GM12892 (cell line): ENCODE results near the gene RALGDS.

ENCODE experiments used
- DNase-seq: peaks from one replicate; pipeline ENCODE4 v3.0.0; 2011; ENCODE audit not compliant: insufficient read length
- FAIRE-seq: peaks from 2 replicates; lab custom pipeline; 2011; peaks lifted over from hg19 to GRCh38; lab: Jason Lieb, UNC
- POLR2A ChIP-seq: IDR thresholded peaks from 2 replicates; pipeline ENCODE4 v1.6.1; 2011; ENCODE audit warnings: low read depth, low read length, control low read depth
- POLR2AphosphoS5 ChIP-seq: IDR thresholded peaks from 2 replicates; pipeline ENCODE4 v1.6.1; 2011; ENCODE audit warnings: low read depth, low read length, control low read depth
- TAF1 ChIP-seq: IDR thresholded peaks from 2 replicates; pipeline ENCODE4 v1.6.1; 2011; ENCODE audit warnings: low read depth, mild to moderate bottlenecking, control low read depth, low read length, borderline replicate concordance

The RALGDS gene

GRCh38 chr9:133058550-133059320 lies 62.3 kb downstream of the RALGDS start:
- no peak for DNase-seq
- no peak for TF ChIP-seq TAF1
- peak; percentile 20; the same call in 1 of the 2 replicates for TF ChIP-seq POLR2AphosphoS5
- FAIRE-seq = no peak

- FAIRE-seq (no peak), DNase-seq (no peak)
- TF ChIP-seq TAF1 = no peak
- TF ChIP-seq POLR2AphosphoS5 = 0 out of 2 replicates have a peak, but pooled peaks have one; percentile 16
- TF ChIP-seq POLR2A = no peak
Measured at GRCh38 chr9:133058071-133058470, 63.0 kb downstream of the RALGDS start.

- FAIRE-seq = no peak
- DNase-seq = no peak
- TF ChIP-seq TAF1 (no peak), POLR2A (no peak), POLR2AphosphoS5 (no peak)
Measured at GRCh38 chr9:133057553-133057952, 63.5 kb downstream of the RALGDS start.

- DNase-seq (no peak), FAIRE-seq (no peak)
- TF ChIP-seq POLR2A (no peak), TAF1 (no peak), POLR2AphosphoS5 (no peak)
Measured at GRCh38 chr9:133057006-133057405, 64.0 kb downstream of the RALGDS start.

- FAIRE-seq (no peak), DNase-seq (no peak)
- no peak for TF ChIP-seq POLR2AphosphoS5
- TF ChIP-seq TAF1 = no peak
- TF ChIP-seq POLR2A = no peak
Measured at GRCh38 chr9:133056533-133056932, 64.5 kb downstream of the RALGDS start.

- FAIRE-seq (no peak), DNase-seq (no peak)
- TF ChIP-seq POLR2AphosphoS5 (no peak), POLR2A (no peak), TAF1 (no peak)
Measured at GRCh38 chr9:133055788-133056420, 65.1 kb downstream of the RALGDS start.

- TF ChIP-seq POLR2A = no peak
- no peak for TF ChIP-seq TAF1
- no peak for TF ChIP-seq POLR2AphosphoS5
- DNase-seq (no peak), FAIRE-seq (no peak)
Measured at GRCh38 chr9:133054966-133055365, 66.1 kb downstream of the RALGDS start.

- no peak for TF ChIP-seq TAF1
- TF ChIP-seq POLR2A = no peak
- TF ChIP-seq POLR2AphosphoS5 = no peak
- no peak for DNase-seq
- no peak for FAIRE-seq
Measured at GRCh38 chr9:133054194-133054890, 66.7 kb downstream of the RALGDS start.

- DNase-seq (no peak), FAIRE-seq (no peak)
- TF ChIP-seq POLR2A (no peak), POLR2AphosphoS5 (no peak), TAF1 (no peak)
Measured at GRCh38 chr9:133051966-133052539, 69.0 kb downstream of the RALGDS start.

- TF ChIP-seq POLR2AphosphoS5 = no peak
- TF ChIP-seq POLR2A = no peak
- TF ChIP-seq TAF1 = no peak
- DNase-seq (no peak), FAIRE-seq (no peak)
Measured at GRCh38 chr9:133051281-133051900, 69.6 kb downstream of the RALGDS start.

GRCh38 chr9:133050781-133051180 lies 70.3 kb downstream of the RALGDS start:
- TF ChIP-seq POLR2AphosphoS5 = no peak
- TF ChIP-seq TAF1 = no peak
- no peak for TF ChIP-seq POLR2A
- DNase-seq (no peak), FAIRE-seq (no peak)
